OCI-LY3 (cell line): ENCODE results near the gene MAGI1.

Experiments
- EZH2phosphoT487 ChIP-seq: fragments of 200-600 bp; shearing (Covaris generic); IDR thresholded peaks from 2 replicates; pipeline ENCODE4 v1.6.1; 2018; ENCODE audit warnings: antibody characterized with exemption, mixed run types, low read depth
- TF ChIP-seq, protein P1 (sequence below): fragments of 200-600, 300-600 bp; sonication (generic); IDR thresholded peaks from 2 replicates; pipeline ENCODE4 v1.5.1; 2014; ENCODE audit warnings: antibody characterized with exemption, low read length, low read depth

GRCh38 chr3:66073464-66074141 is 34.9 kb upstream of the MAGI1 start:
- TF ChIP-seq, protein P1, sequence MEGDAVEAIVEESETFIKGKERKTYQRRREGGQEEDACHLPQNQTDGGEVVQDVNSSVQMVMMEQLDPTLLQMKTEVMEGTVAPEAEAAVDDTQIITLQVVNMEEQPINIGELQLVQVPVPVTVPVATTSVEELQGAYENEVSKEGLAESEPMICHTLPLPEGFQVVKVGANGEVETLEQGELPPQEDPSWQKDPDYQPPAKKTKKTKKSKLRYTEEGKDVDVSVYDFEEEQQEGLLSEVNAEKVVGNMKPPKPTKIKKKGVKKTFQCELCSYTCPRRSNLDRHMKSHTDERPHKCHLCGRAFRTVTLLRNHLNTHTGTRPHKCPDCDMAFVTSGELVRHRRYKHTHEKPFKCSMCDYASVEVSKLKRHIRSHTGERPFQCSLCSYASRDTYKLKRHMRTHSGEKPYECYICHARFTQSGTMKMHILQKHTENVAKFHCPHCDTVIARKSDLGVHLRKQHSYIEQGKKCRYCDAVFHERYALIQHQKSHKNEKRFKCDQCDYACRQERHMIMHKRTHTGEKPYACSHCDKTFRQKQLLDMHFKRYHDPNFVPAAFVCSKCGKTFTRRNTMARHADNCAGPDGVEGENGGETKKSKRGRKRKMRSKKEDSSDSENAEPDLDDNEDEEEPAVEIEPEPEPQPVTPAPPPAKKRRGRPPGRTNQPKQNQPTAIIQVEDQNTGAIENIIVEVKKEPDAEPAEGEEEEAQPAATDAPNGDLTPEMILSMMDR, result no peak
- TF ChIP-seq EZH2phosphoT487, result no peak
